ENCODE measurements around the gene ZNF629.

DNA sequence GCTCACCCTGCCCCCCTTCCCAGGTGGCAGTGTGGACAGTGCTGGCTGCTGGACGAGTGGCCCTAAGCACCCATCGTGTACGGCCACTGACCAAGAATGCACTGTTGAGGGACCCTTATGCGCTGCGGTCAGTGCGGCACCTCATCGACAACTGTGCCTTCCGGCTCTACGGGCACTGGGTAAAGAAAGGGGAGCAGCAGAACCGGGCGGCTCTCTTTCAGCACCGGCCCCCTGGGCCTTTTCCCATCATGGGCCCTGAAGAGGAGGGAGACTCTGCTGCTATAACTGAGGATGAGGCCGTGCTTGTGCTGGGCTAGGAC is 30.3 kb downstream of the ZNF629 start:
- TF ChIP-seq POLR2A (IDR thresholded peaks at IDR 0.05; ENCODE audit: low read depth, low read length) (no peak), POLR2AphosphoS5 (IDR thresholded peaks at IDR 0.05; ENCODE audit: low read depth, low read length) (no peak), TAF1 (IDR thresholded peaks at IDR 0.05; ENCODE audit: borderline replicate concordance, low read depth, low read length) (no peak)
